Endothelial cell of umbilical vein (primary cell): ENCODE data around the gene RGPD3. TPM values are rescaled to one million over a fixed set of nuclear protein-coding genes. Genes with fewer than 3 reads are reported as not detected.

ENCODE experiments used
- BruUV-seq: library from RNA; stranded (reverse); fragments of 400-500 nt; replicated peaks from 2 replicates; lab custom pipeline; 2021; lab: Mats Ljungman, UMichigan
- CTCF ChIA-PET: fragments of 300-600, 350-600 bp; sonication (Branson Sonifier 250); formaldehyde crosslinking; loops from one replicate; lab custom pipeline; 2021; ENCODE audit warnings: antibody characterized with exemption, inconsistent platforms; lab: Charles Lee
- POLR2A ChIA-PET: fragments of 300-600, 350-600 bp; sonication (Branson Sonifier 250); formaldehyde crosslinking; loops from one replicate; lab custom pipeline; 2021; ENCODE audit warnings: antibody characterized with exemption, inconsistent platforms; lab: Charles Lee
- DNase-seq: peaks from one replicate; pipeline ENCODE4 v3.0.0-alpha.2; 2011; ENCODE audit warnings: low read depth, low spot score
- FAIRE-seq: peaks from 2 replicates; lab custom pipeline; 2011; peaks lifted over from hg19 to GRCh38; lab: Jason Lieb, UNC
- H2AFZ ChIP-seq: 2 replicates; pipeline ENCODE4 v1.6.0; 2012; ENCODE audit warnings: low read depth, low read length, control low read depth, inconsistent platforms
- H3K27ac ChIP-seq: 2 replicates; pipeline ENCODE4 v1.5.1; 2011; ENCODE audit warnings: low read depth, mild to moderate bottlenecking, control low read depth, low read length, moderate library complexity; ENCODE audit not compliant: insufficient read depth
- H3K27me3 ChIP-seq, 2 experiments: 2 replicates each; pipeline versions ENCODE4 v1.6.0 to v1.6.1; 2011; ENCODE audit warnings: low read length in 2 of 2, mixed read lengths in 1 of 2; ENCODE audit not compliant: control insufficient read depth in 2 of 2, insufficient read depth in 2 of 2
- H3K36me3 ChIP-seq, 2 experiments: 2 replicates in 1 of 2; 3 replicates in 1 of 2; pipeline ENCODE4 v1.5.1; 2011; ENCODE audit warnings: low read length in 2 of 2, mild to moderate bottlenecking in 1 of 2, moderate library complexity in 1 of 2; ENCODE audit not compliant: control insufficient read depth in 2 of 2, insufficient read depth in 2 of 2; ENCODE audit errors: extremely low read depth in 1 of 2
- H3K4me1 ChIP-seq: 3 replicates; pipeline ENCODE4 v1.5.1; 2011; ENCODE audit warnings: mild to moderate bottlenecking, low read length; ENCODE audit not compliant: control insufficient read depth, insufficient read depth; ENCODE audit errors: extremely low read depth
- H3K4me2 ChIP-seq: 2 replicates; pipeline ENCODE4 v1.6.1; 2011; ENCODE audit warnings: low read length, control low read depth, mixed read lengths; ENCODE audit not compliant: insufficient read depth
- H3K4me3 ChIP-seq, 3 experiments: fragments of 200-600 bp in 1 of 3; sonication (generic), shearing (Covaris generic) in 1 of 3; replicated peaks in 1 of 3; 2 replicates each; pipeline ENCODE4 v1.5.1; 2011 to 2016; ENCODE audit warnings: control low read depth in 3 of 3, low read length in 3 of 3, mild to moderate bottlenecking in 2 of 3, inconsistent platforms in 1 of 3, low read depth in 1 of 3, moderate library complexity in 1 of 3; ENCODE audit not compliant: insufficient read depth in 1 of 3
- H3K79me2 ChIP-seq: 2 replicates; pipeline ENCODE4 v1.6.0; 2012; ENCODE audit warnings: low read length, inconsistent platforms; ENCODE audit not compliant: control insufficient read depth, insufficient read depth
- H3K9ac ChIP-seq: replicated peaks from 2 replicates; pipeline ENCODE3; 2011; ENCODE audit warnings: low read length, control low read depth; ENCODE audit not compliant: insufficient read depth; ENCODE audit errors: extremely low read depth
- H3K9me1 ChIP-seq: replicated peaks from 3 replicates; pipeline ENCODE4 v1.6.0; 2011; ENCODE audit warnings: mild to moderate bottlenecking, low read length; ENCODE audit not compliant: control insufficient read depth, insufficient read depth; ENCODE audit errors: extremely low read depth
- H3K9me3 ChIP-seq: replicated peaks from 2 replicates; pipeline ENCODE4 v1.5.1; 2012; ENCODE audit warnings: low read length, inconsistent platforms; ENCODE audit not compliant: control insufficient read depth, insufficient read depth
- H4K20me1 ChIP-seq: replicated peaks from 2 replicates; pipeline ENCODE3; 2011; ENCODE audit warnings: mild to moderate bottlenecking, low read length; ENCODE audit not compliant: control insufficient read depth, insufficient read depth; ENCODE audit errors: extremely low read depth
- CTCF ChIP-seq, 2 donors: IDR thresholded peaks; 1 replicate in 1 of 2; 2 replicates in 1 of 2; pipeline ENCODE4 v1.5.1; 2011; ENCODE audit warnings: low read length in 2 of 2, mild to moderate bottlenecking in 2 of 2, moderate library complexity in 2 of 2, control low read depth in 1 of 2, inconsistent platforms in 1 of 2, low read depth in 1 of 2; ENCODE audit not compliant: insufficient read depth in 1 of 2; ENCODE audit errors: extremely low read depth in 1 of 2
- EZH2 ChIP-seq: IDR thresholded peaks from 2 replicates; pipeline ENCODE4 v1.6.1; 2012; ENCODE audit warnings: borderline replicate concordance, low read depth, mild to moderate bottlenecking, moderate library complexity, low read length, inconsistent platforms; ENCODE audit not compliant: severe bottlenecking
- FOS ChIP-seq: IDR thresholded peaks from 2 replicates; pipeline ENCODE4 v1.6.1; 2011; ENCODE audit warnings: mild to moderate bottlenecking, low read length, moderate library complexity, borderline replicate concordance; ENCODE audit not compliant: insufficient read depth
- GATA2 ChIP-seq: IDR thresholded peaks from 2 replicates; pipeline ENCODE4 v1.7.0; 2011; ENCODE audit warnings: low read depth, mild to moderate bottlenecking, moderate library complexity, mixed read lengths, low read length; ENCODE audit not compliant: insufficient read length, insufficient read depth
- JUN ChIP-seq: IDR thresholded peaks from 2 replicates; pipeline ENCODE4 v1.6.1; 2011; ENCODE audit warnings: borderline replicate concordance, low read depth; ENCODE audit not compliant: insufficient read length, insufficient read depth
- MAX ChIP-seq: IDR thresholded peaks from 2 replicates; pipeline ENCODE4 v1.6.1; 2011; ENCODE audit not compliant: insufficient read depth, insufficient read length
- MYC ChIP-seq: IDR thresholded peaks from one replicate; pipeline ENCODE4 v1.6.1; 2011; ENCODE audit warnings: mild to moderate bottlenecking, low read depth, low read length
- POLR2A ChIP-seq: IDR thresholded peaks from 2 replicates; pipeline ENCODE4 v1.6.1; 2012; ENCODE audit warnings: low read depth, mild to moderate bottlenecking, control low read depth, low read length
- POLR2AphosphoS5 ChIP-seq: IDR thresholded peaks from 2 replicates; pipeline ENCODE4 v1.6.1; 2012; ENCODE audit warnings: low read depth, mild to moderate bottlenecking, control low read depth, low read length, moderate library complexity; ENCODE audit not compliant: insufficient read depth
- dilution Hi-C: fragments of 300-500 bp; cut with MboI; formaldehyde crosslinking; loops from one replicate; pipeline ENCODE4 v1.15.0; 2019; ENCODE audit warnings: low sequenced_read_pairs; ENCODE audit not compliant: extremely low pct_ligation_motif_present
- intact Hi-C: fragments of 100-400 bp; cut with micrococcal nuclease; formaldehyde crosslinking; loops from one replicate; pipeline ENCODE4 v1.10.0; 2022
- polyA plus RNA-seq, 4 experiments: library from polyadenylated mRNA; depleted of rRNA in 3 of 4; stranded (reverse) in 3 of 4; unstranded in 1 of 4; fragments of >200 nt; gene quantifications; 2 replicates each; pipeline versions ENCODE4 v1.2.1 to v1.2.3, GENCODE V29; 2011 to 2012; ENCODE audit warnings: missing spikeins in 1 of 4
- total RNA-seq: library from RNA; stranded (reverse); gene quantifications from 2 replicates; pipeline ENCODE4 v1.2.3, GENCODE V29; 2021

The RGPD3 gene
- total and polyA plus RNA-seq, 2 donors (not counting 3 experiments of a cell fraction or from before 2014, with no cell fraction given): 0.04 TPM; not detected in 1

DNA sequence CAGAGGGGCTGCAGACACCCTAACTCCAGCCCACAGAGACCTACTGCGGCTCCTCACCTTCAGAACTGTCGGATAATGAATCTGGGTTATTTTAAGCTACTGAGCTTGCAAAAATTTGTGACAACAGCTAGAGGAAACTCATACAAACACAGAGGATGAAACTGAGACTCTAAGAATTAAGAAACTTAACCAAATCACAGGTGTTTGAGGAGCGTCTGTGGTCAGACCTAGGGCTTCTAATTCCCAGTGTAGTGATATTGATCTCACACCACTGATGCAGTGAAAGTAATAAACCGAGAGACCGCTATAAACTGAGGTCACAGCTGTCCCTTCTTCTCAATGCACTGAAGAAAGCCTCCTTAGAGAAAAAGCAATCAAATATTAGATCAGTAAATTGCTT, 110.1 kb downstream of the RGPD3 start:
- Histone ChIP-seq H3K4me2 (no peak overlapping the region), H3K79me2 (no peaks in the 10 kb centered on the region), H3K9me1 (no peaks in the 10 kb centered on the region), H2AFZ (no peak overlapping the region), H3K4me3 (no peak overlapping the region), H3K27me3 (no peaks in the 10 kb centered on the region), H4K20me1 (no peaks in the 10 kb centered on the region), H3K27ac (no peak overlapping the region), H3K36me3 (no peaks in the 10 kb centered on the region), H3K4me1 (no peaks in the 10 kb centered on the region), H3K9ac (no peak overlapping the region), H3K9me3 (no peaks in the 10 kb centered on the region)
- dilution Hi-C loops: no loop called here
- intact Hi-C loops: no loop called here
- ChIA-PET CTCF (no interaction called here), POLR2A (no interaction called here)
- no peak for DNase-seq
- FAIRE-seq: no peak
- TF ChIP-seq GATA2 (no peak), CTCF (IDR thresholded peaks at IDR 0.05; ENCODE audit: extremely low read depth in 1 of 2, insufficient read depth in 1 of 2, low read depth in 1 of 2, low read length in 2 of 2) (no peak), JUN (no peak), POLR2A (no peak), MYC (no peak), MAX (no peak), POLR2AphosphoS5 (no peak), FOS (no peak), EZH2 (no peak)
- BruUV-seq: no TSS peak
